Medulla oblongata (tissue), 1 donor: ENCODE measurements around the gene TRIM59.
"Not testable (repeated sequence)": the region's sequence is repeated elsewhere in the genome, so short reads cannot be mapped to it uniquely, and the experiment has no call there.

Experiments
- DNase-seq: peaks from one replicate; pipeline ENCODE4 v3.0.0-alpha.2; 2015; ENCODE audit errors: extremely low spot score

The TRIM59 gene

DNA sequence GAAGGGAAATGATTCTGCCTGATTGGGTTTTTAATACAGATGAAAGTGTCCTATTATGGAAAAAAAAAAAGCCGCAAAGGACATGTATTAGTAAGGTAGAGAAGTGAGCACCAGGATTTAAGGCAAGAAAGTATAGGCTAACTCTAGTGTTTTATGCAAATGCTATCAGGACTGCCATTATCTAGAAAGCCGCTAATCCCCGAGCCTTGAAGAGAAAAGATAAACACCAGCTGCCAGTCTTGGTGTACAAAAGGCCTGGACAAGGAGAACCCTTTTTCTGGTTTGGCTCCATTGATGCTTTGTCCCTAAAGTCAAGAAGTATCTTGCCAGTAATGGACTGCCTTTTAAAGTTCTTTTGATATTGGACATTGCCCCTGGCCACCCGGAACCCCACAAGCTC is 8.6 kb upstream of the TRIM59 start:
- DNase-seq: no peak

- no peak for DNase-seq
Observed at GRCh38 chr3:160455846-160456245, 6.3 kb upstream of the TRIM59 start.

DNA sequence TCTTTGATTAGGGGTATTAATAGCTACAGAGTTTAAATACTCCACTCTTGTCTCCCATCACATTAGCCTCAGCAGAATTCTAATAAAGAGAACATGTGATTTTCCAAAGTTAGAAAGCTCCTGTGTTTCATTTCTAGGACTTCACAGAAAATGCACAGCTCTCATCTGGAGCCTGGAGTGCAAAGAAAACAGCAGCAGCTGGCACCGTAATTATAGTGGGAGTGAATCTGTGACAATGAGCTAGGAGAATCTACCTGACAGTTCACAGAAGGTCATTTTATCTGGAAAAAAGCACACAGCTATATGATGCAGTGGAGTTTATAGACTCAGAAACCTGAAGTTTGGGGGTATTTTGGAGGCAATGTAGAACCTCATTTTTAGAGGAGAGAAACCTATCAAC is 5.4 kb upstream of the TRIM59 start:
- no peak for DNase-seq

DNA sequence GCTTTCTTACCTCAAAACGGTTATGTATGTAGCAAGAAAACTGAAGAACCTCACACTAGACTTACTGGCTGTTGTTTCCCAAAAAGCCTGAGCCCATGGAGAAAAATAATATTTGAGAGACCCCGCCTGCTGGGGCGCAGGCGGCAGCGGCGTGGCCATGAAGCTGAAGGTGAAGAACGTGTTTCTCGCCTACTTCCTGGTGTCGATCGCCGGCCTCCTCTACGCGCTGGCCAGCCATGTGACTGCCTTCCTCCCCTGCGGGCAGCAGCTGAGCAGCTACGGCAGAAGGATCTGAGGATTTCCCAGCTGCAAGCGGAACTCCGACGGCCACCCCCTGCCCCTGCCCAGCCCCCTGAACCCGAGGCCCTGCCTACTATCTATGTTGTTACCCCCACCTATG is 2.7 kb upstream of the TRIM59 start:
- not testable (repeated sequence) for DNase-seq

GRCh38 chr3:160451602-160452001 is 2.0 kb upstream of the TRIM59 start:
- no peak for DNase-seq

DNA sequence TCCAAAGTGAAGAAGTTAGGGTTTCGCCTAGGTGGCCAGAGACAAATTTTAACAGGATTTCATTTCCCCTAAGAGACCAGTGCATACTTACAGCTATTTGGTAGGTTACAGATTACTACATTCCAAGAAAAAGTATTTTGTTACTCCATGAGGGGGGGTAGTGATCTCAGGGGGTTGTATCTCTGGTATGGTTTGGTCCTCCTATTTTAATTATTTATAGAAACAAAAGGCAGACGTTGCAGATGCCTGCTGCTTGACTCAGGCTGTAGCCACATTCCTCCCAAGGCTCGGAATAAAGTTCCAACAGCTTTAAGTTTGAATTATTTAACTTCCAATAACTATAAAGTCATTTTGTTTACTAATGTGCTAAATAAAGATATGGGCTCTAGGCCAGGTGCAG is 1.3 kb upstream of the TRIM59 start:
- no peak for DNase-seq

GRCh38 chr3:160448845-160449635 is 546 bp downstream of the TRIM59 start:
- DNase-seq: peak; percentile 54

- no peak for DNase-seq
Observed at GRCh38 chr3:160447544-160447943, 2.0 kb downstream of the TRIM59 start.

DNA sequence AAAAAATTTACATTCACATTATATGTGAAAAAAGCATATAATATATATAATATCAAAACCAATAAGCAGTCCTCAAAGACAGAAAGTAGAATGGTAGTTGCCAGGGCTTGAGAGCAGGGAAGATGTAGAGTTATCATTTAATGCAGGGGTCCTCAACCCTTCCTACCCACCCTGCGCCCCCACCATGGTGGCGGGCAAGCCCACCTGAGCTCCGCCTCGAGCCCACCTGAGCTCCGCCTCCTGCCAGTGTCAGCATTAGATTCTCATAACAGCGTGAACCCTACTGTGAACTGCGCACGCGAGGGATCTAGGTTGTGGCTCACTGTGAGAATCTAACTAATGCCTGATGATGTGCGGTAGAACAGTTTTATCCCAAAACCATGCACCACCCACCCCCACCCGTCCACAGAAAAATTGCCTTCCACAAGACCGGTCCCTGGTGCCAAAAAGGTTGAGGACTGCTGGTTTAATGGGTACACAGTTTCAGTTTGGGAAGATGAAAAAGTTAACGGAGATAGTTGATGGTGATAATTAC is 3.0 kb downstream of the TRIM59 start:
- DNase-seq: no peak

GRCh38 chr3:160445854-160446253 is 3.7 kb downstream of the TRIM59 start:
- DNase-seq: no peak

GRCh38 chr3:160444411-160444810 is 5.2 kb downstream of the TRIM59 start:
- DNase-seq: no peak

DNA sequence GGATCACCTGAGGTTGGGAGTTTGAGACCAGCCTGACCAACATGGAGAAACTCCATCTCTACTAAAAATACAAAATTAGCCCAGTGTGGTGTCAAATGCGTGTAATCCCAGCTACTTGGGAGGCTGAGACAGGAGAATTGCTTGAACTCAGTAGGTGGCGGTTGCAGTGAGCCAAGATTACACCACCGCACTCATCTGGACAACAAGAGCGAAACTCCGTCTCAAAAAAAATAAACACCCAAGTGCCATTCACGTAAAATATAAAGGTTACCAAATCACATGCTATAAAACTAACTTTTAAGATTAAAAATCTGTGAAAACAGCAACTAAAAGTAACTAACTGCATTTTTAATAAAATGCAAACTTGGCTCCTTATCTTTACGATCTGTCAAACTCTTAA is 8.9 kb downstream of the TRIM59 start:
- no peak for DNase-seq

DNA sequence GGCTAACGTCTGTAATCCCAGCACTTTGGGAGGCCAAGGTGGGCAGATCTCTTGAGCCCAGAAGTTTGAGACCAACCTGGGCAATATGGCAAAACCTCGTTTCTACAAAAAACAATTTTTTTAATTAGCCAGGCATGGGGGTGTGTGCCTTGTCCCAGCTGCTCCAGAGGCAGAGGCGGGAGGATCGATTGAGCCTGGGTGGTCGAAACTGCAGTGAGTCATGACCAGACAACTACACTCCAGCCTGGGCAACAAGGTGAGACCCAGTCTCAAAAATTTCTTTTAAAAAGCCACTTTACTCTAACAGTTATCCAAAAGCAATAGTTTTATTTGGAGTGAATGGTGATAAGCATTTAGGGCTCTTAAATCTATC is 12.5 kb downstream of the TRIM59 start:
- DNase-seq: no peak

GRCh38 chr3:160435747-160436146 is 13.8 kb downstream of the TRIM59 start:
- no peak for DNase-seq

DNA sequence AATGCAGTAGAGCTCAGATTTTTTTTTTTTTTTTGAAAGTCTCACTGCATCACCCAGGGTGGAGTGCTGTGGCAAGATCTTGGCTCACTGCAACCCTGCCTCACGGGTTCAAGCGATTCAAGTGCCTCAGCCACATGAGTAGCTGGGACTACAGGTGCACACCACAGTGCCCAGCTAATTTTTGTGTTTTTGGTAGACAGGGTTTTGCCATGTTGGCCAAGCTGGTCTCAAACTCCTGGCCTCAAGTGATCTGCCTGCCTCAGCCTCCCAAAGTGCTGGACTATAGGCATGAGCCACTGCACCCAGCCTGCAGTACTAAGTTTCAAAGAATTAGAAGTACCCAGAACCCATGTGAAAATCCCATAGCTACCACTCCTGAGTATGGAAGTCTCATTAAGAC is 14.5 kb downstream of the TRIM59 start:
- DNase-seq: no peak

DNA sequence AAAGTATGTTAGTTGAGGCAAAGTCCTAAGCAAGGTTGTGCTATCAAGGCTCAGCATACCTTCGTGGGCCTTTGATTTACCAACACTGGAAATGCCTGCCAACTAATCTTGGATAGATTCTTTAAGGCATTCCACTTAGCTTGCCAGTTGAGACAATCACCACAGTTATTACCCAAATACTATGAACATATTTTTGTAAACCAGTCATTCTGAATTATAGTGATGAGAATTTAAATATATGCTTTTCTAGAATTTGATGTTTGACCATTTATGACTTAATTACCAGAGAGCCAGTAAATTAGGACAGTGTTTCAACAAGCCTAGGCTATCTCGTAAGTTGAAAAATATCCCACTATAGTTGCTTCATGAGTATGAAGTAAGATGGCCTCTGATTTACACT is 15.5 kb downstream of the TRIM59 start:
- no peak for DNase-seq

DNA sequence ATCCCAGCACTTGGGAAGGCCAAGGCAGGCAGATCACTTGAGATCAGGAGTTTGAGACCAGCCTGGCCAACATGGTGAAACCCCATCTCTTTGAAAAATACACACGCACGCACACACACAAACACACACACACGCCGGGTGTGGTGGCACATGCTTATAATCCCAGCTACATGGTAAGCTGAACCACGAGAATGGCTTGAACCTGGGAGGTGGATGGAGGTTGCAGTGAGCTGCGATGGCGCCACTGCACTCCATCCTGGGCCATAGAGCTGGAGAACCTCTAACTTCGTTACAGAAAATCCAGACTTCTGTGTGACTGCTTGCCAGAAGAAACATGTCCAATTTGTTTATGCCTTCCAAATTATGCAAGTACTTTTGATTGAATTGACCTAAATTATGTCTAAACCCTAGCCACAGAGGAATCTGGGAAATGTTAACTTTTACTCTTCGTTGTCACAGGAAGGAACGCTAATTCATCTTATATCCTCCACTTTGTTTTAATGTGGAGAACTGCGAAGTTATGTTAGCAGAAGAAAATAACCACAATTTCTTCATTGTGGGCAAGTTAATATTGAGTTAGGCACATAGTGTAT is 21.7 kb downstream of the TRIM59 start:
- DNase-seq: no peak

GRCh38 chr3:160417311-160417710 is 32.3 kb downstream of the TRIM59 start:
- no peak for DNase-seq

DNA sequence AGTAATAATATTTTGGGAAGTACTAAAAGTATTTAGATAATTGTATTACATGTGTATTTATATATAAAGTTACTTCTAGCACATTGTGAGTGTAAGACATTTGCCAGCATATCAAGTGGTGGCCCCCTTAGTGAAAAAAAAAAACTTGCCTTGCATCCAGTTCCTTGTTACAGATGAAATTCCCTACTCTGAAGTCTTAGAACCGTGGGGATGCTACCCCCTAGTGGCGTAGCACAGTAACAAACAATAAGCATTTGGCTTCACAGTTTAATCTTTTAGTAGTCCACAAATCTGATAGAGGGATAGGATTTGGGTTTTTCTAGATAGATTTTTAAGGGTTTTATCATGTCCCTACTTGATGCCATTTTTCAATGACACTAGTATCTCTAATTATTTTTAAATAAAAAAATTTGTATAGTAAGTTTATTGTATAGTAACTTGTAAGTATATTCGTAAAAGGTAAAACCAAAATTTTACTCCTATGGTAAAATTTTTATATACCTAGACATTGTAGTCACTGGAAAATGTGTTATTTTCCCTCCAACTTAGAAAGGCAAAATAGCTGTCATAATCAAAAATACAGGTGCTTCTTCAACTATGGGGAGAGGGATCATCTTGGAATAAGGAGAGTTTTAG is 35.9 kb downstream of the TRIM59 start:
- DNase-seq: peak; percentile 87

DNA sequence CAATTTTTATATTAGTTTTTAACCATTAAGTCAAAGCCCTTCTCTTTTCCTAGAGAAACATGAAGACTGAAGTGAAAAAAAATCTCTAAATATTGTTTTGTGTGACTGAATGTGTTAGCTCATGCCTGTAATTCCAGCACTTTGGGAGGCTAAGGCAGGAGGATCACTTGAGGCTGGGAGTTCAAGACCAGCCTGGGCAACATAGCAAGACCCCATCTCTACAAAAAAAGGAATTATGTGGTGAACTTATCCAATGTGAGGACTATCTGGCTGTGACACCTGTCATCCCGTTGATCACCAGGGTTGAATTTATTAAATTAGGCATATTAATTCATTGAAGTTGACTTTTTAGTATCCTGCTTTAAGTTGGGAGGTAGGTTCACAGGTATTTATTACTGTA is 37.1 kb downstream of the TRIM59 start:
- DNase-seq: no peak

DNA sequence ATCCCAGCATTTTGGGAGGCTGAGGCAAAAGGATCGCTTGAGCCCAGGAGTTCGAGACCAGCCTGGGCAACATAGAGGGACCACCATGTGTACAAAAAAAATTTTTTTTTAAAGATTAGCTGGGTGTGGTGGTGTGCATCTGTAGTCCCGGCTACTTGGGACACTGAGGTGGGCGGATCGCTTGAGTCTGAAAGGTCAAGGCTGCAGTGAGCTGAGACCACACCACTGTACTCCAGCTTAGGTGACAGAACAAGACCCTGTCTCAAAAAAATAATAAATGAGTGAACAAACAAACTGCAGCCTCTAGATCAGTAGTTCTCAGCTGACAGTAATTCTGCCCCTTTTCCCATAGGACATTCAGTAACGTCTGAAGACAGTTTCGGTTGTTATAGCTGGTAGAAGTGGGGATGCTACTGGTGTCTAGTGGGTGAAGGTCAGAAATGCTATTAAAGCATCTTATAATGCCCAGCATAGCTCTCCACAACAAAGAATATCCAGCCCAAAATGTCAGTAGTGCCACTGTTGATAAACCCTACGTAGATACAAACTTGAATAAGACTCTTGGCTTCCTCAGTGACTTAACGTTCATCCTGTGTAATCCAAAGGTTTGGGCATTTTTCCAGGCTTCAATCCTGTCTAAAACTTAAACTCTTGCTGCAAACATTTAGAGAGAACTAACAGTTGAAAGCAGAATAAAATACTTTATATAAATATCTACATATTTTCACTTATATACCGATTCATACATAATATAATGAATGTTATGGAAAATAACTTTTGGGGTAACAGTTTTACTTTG is 39.6 kb downstream of the TRIM59 start:
- no peak for DNase-seq

- no peak for DNase-seq
Observed at GRCh38 chr3:160403796-160404470, 45.7 kb downstream of the TRIM59 start.
